Omental fat pad (tissue), 4 donors: ENCODE data around the gene POLR1E. TPM values are rescaled to one million over a fixed set of nuclear protein-coding genes. Genes with fewer than 3 reads are reported as not detected.
"Not testable (repeated sequence)": the region's sequence is repeated elsewhere in the genome, so short reads cannot be mapped to it uniquely, and the experiment has no call there.

Experiments used
- ATAC-seq: fragments of 150-250 bp; one replicate; pipeline ENCODE4 v1.9.1; 2016; ENCODE audit warnings: mild to moderate bottlenecking, moderate library complexity; ENCODE audit not compliant: low FRiP score
- DNase-seq: peaks from one replicate; pipeline ENCODE4 v3.0.0-alpha.2; 2019; ENCODE audit warnings: low spot score
- total RNA-seq, 4 donors: library from RNA; depleted of rRNA; stranded (reverse); fragments of >200 nt; gene quantifications; one replicate each; pipeline ENCODE4 v1.1.0, GENCODE V29; 2016
- TF ChIP-seq, protein P1 (sequence below), 3 donors: fragments of 450-650 bp; IDR thresholded peaks; one replicate each; pipeline ENCODE4 v1.5.1; 2016 to 2017; ENCODE audit warnings: antibody characterized with exemption in 3 of 3, mild to moderate bottlenecking in 3 of 3, moderate library complexity in 2 of 3

POLR1E gene
- total RNA-seq, 4 donors from 2014 or later, result 23.6 to 59.1 (median 41.6) TPM

DNA sequence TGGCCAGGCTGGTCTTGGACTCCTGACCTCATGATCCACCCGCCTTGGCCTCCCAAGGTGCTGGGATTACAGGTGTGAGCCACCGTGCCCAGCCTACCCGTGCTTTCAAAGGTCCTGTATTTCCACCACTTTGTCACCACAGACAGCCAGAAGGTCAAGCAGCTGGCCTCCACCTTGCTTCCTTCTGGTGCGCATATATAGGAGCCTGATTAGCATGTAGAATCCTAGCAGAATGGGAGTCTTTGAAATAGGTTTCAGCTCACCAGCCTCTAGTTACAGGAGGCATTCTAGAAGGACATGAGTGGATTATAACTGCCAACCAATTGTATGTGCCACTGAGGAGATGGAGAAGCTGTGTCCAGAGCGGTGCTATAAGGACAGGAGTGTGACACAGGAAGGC is 18.9 kb downstream of the POLR1E start:
- DNase-seq (no peak), ATAC-seq (no peak)
- TF ChIP-seq, protein P1, sequence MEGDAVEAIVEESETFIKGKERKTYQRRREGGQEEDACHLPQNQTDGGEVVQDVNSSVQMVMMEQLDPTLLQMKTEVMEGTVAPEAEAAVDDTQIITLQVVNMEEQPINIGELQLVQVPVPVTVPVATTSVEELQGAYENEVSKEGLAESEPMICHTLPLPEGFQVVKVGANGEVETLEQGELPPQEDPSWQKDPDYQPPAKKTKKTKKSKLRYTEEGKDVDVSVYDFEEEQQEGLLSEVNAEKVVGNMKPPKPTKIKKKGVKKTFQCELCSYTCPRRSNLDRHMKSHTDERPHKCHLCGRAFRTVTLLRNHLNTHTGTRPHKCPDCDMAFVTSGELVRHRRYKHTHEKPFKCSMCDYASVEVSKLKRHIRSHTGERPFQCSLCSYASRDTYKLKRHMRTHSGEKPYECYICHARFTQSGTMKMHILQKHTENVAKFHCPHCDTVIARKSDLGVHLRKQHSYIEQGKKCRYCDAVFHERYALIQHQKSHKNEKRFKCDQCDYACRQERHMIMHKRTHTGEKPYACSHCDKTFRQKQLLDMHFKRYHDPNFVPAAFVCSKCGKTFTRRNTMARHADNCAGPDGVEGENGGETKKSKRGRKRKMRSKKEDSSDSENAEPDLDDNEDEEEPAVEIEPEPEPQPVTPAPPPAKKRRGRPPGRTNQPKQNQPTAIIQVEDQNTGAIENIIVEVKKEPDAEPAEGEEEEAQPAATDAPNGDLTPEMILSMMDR (IDR thresholded peaks at IDR 0.05), result no peak

DNA sequence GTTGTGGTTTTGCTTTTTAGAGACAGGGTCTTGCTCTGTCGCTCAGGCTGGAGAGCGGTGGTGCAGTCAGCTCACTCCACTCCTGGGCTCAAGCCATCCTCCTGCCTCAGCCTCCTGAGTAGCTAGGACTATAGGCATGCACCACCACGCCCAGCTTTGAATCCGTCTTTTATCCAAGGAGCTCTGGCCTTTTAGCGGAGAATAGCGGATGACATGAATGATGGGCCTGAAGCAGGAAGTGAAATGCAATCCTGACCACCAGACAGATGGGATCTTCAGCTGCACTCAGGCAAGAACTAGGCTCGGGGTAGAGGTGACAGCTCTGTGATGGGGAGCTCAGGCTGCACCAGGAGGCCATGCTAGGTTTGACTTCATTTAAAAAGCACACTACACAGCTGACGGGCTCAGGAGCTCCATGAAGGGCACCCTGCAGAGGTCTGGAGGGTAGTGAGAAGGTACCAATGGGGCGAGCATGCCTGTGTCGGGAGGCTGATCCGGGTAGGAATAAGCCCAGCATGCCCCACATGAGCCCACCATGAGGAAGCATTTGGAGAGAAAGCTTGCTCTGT is 21.9 kb downstream of the POLR1E start:
- DNase-seq (no peak), ATAC-seq (no peak)
- TF ChIP-seq, protein P1 (IDR thresholded peaks at IDR 0.05), result no peak

DNA sequence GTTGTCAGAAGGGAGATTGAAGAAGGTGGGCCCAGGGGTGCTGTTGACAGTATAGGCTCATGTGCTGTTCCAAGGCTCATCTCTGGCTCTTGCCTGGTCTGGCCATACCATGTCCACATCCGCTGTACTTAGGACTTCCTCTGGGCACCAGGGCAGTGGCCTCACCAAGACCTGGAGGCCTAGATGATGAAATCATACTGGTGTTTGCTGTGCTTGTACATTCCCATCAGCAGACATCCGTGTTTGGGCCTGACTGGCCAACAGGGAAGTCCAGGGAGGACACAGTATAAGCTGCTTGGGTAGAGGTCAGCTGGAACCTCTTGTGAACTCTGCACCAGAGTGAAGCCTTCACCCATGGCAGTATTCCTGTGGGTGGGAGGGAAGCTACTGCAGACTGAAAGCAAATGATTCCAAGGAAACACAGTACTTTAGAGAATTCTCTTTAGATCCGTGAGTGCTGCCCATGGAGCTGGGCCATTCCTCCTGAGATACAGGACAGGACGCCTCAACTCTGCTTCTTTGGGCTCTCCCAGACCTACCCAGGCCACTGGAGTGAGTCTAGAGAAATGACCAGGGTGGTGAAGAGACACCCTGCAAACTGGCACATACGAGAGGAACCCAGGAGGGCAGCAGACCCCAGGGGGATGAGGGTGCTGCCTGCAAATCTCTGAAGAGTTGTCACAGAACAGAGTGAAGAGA is 22.5 kb downstream of the POLR1E start:
- no peak for ATAC-seq
- TF ChIP-seq, protein P1 (IDR thresholded peaks at IDR 0.05), result no peak
- no peak for DNase-seq

DNA sequence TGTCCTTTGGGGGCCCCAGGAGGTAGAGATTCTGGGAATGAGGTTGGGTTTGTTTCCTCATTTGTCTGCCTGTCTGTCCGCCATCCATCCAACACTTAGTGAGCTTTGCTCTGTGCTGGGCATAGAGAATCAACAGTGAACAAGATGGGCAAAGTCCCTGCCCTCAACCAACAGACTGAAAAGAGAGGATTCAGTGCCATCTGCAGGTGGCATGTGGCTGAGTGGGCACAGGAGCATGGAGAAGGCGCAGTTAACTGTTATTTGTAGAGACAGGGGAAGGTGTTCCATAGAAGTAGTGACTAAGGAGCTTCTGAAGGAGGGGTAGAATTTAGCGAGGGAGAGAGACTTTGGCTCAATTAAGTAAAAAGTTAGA is 23.1 kb downstream of the POLR1E start:
- no peak for DNase-seq
- ATAC-seq, result no peak
- TF ChIP-seq, protein P1 (IDR thresholded peaks at IDR 0.05), result no peak

DNA sequence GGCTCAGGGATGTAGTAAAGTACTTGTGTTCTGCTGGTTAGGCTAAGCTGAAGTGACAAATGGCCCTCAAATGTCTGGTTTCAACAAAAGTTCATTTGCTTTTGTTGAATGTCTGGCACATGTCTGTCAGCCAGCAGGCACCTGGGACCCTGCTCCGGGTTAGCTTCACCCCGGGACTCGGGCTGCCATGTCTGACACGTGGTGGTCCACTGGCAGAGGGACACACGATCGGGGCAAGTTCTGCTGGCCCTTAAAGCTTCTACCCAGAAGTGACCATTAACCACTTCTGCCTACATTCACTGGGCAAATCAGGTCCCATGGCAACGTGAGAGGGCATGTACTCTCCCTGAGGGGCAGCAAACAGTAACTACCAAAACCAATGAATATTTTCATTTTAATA is 23.8 kb downstream of the POLR1E start:
- DNase-seq, result no peak
- TF ChIP-seq, protein P1 (IDR thresholded peaks at IDR 0.05), result no peak

DNA sequence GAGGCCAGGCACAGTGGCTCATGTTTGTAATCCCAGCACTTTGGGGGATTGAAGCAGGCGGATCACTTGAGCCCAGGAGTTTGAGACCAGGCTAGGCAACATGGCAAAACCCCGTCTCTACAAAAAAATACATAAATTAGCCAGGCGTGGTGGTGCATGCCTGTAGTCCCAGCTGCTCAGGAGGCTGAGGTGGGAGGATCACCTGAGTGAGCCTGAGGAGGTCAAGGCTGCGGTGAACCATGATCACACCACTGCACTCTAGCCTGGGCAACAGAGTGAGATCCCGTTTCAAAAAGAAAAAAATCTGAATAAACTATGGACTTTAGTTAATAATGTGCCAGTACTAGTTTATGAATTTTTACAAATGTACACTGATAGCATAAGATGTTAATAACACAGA is 24.3 kb downstream of the POLR1E start:
- not testable (repeated sequence) for ATAC-seq, DNase-seq

More for the DNA sequence above, 23.8 kb downstream of the POLR1E start:
- no peak for ATAC-seq

DNA sequence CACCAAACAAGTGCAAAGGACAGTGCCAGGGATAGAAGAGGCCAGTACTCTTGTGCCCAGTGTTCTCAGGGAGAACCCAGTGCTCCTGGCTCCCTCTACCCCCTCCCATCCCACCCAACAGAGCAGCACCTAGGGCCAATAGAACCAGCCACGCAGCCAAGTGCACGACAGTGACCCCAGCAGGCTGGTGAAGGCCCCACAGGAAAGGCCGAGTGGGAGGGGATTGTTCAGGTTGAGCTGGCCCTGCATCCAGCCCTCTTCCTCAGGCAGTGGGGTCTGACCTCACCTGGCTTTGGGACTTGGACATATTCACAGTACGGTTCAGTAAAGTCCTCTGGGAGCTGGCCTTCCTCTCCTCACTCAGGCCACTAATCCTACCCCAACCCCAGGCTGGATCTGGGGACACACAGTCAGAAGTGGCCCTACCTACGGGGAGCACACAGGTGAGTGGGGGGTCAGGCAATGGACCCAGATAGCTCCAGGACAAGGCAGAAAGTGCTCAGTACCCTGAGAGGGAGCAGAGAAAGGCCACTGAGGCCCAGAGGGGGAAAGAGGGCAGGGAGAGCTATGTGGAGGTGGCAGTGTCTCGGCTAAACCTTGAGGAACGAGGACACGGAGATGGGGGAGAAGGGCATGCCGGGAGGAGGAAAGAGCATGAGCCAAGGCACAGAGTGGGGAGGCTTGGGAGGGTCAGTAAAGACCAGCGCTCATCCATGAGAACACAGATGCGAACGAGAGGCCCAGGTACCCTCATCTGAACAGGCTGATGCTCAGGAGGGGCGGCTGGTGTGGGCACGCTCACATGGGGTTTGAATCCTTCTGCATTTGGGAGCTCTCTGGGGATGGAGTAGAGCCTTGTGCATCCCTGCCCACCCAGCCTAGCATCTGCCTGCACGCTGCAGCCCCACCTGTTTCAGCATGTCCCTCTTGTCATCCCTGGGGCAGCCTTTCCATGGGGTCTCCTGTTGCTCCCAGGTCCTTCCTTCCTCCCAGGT is 25.6 kb downstream of the POLR1E start:
- TF ChIP-seq, protein P1 (IDR thresholded peaks at IDR 0.05), result no peak
- DNase-seq, result no peak
- ATAC-seq, result no peak
